SK-N-SH (cell line): ENCODE results near the gene KICS2. TPM values are rescaled to one million over a fixed set of nuclear protein-coding genes. Genes with fewer than 3 reads are reported as not detected.

Source experiments
- CTCF ChIA-PET: fragments of 300-600, 350-600 bp; formaldehyde crosslinking; extraction: SDS; loops from one replicate; lab custom pipeline; 2021; lab: Yijun Ruan, JAX
- POLR2A ChIA-PET: fragments of 350-600 bp; sonication (Branson Sonifier 250); formaldehyde crosslinking; extraction: SDS; loops from one replicate; lab custom pipeline; 2020; ENCODE audit warnings: antibody characterized with exemption, inconsistent platforms; lab: Yijun Ruan, JAX
- DNase-seq: peaks from one replicate; pipeline ENCODE4 v3.0.0; 2012
- H2AFZ ChIP-seq: fragments of 200-600 bp; sonication (generic); 2 replicates; pipeline ENCODE4 v1.8.1; 2016; ENCODE audit warnings: antibody characterized with exemption, mild to moderate bottlenecking, low read depth
- H3F3A ChIP-seq: fragments of 200-600 bp; sonication (generic); replicated peaks from 2 replicates; pipeline ENCODE3; 2016; ENCODE audit warnings: antibody characterized with exemption, mild to moderate bottlenecking; ENCODE audit not compliant: insufficient read depth
- H3K27ac ChIP-seq, 2 experiments: fragments of 200-500 bp in 1 of 2; fragments of 200-600 bp in 1 of 2; sonication (Bioruptor generic) in 1 of 2; sonication (generic), shearing (Covaris generic) in 1 of 2; 2 replicates each; pipeline versions ENCODE4 v1.5.1 to v1.6.1; 2014 to 2016; ENCODE audit warnings: low read depth in 2 of 2, inconsistent platforms in 1 of 2, low read length in 1 of 2, mild to moderate bottlenecking in 1 of 2, mixed read lengths in 1 of 2
- H3K27me3 ChIP-seq: fragments of 200-600 bp; sonication (generic), shearing (Covaris generic); 2 replicates; pipeline ENCODE4 v1.6.1; 2016; ENCODE audit warnings: mixed run types; ENCODE audit not compliant: insufficient read depth
- H3K36me3 ChIP-seq, 2 experiments: fragments of 200-500 bp in 1 of 2; fragments of 200-600 bp in 1 of 2; sonication (Bioruptor generic) in 1 of 2; sonication (generic) in 1 of 2; replicated peaks in 1 of 2; 2 replicates each; pipeline versions ENCODE3 to v1.5.1; 2014 to 2016; ENCODE audit warnings: low read length in 1 of 2, mild to moderate bottlenecking in 1 of 2; ENCODE audit not compliant: insufficient read depth in 2 of 2, control insufficient read depth in 1 of 2
- H3K4me1 ChIP-seq, 2 experiments: fragments of 200-500 bp in 1 of 2; fragments of 200-600 bp in 1 of 2; sonication (Bioruptor generic) in 1 of 2; sonication (generic), shearing (Covaris generic) in 1 of 2; 2 replicates each; pipeline versions ENCODE4 v1.5.1 to v1.6.1; 2014 to 2016; ENCODE audit warnings: low read depth in 1 of 2, low read length in 1 of 2, mixed run types in 1 of 2; ENCODE audit not compliant: insufficient read depth in 2 of 2, control insufficient read depth in 1 of 2
- H3K4me2 ChIP-seq: fragments of 200-600 bp; sonication (generic), shearing (Covaris generic); 2 replicates; pipeline ENCODE4 v1.6.1; 2017; ENCODE audit warnings: mixed run types
- H3K4me3 ChIP-seq, 2 experiments: fragments of 200-500 bp in 1 of 2; fragments of 200-600 bp in 1 of 2; sonication (Bioruptor generic) in 1 of 2; sonication (generic), shearing (Covaris generic) in 1 of 2; 2 replicates each; pipeline versions ENCODE4 v1.5.1 to v1.8.1; 2014 to 2016; ENCODE audit warnings: low read depth in 2 of 2, inconsistent platforms in 1 of 2, low read length in 1 of 2, mild to moderate bottlenecking in 1 of 2, mixed read lengths in 1 of 2, moderate library complexity in 1 of 2
- H3K79me2 ChIP-seq: fragments of 200-600 bp; sonication (generic); 2 replicates; pipeline ENCODE4 v1.8.1; 2017; ENCODE audit warnings: mild to moderate bottlenecking; ENCODE audit not compliant: insufficient read depth
- H3K9ac ChIP-seq: fragments of 200-600 bp; sonication (generic); 2 replicates; pipeline ENCODE4 v1.6.1; 2017; ENCODE audit warnings: mixed run types
- H3K9me2 ChIP-seq: fragments of 200-600 bp; sonication (generic); 2 replicates; pipeline ENCODE4 v1.6.1; 2017; ENCODE audit warnings: mixed run types
- H3K9me3 ChIP-seq: fragments of 200-600 bp; sonication (generic); 2 replicates; pipeline ENCODE4 v1.6.1; 2017; ENCODE audit warnings: mixed run types, mild to moderate bottlenecking, moderate library complexity
- H4K20me1 ChIP-seq: fragments of 200-600 bp; sonication (generic); 2 replicates; pipeline ENCODE4 v1.6.1; 2017; ENCODE audit warnings: mild to moderate bottlenecking, mixed run types; ENCODE audit not compliant: insufficient read depth
- FOSL2 ChIP-seq: IDR thresholded peaks from 2 replicates; pipeline ENCODE4 v1.4.0; 2012; ENCODE audit warnings: low read depth, mild to moderate bottlenecking, moderate library complexity, borderline replicate concordance
- GABPA ChIP-seq: IDR thresholded peaks from 2 replicates; pipeline ENCODE4 v1.4.0; 2012; ENCODE audit warnings: low read depth, mild to moderate bottlenecking
- MEF2A ChIP-seq: IDR thresholded peaks from 2 replicates; pipeline ENCODE4 v1.4.0; 2012; ENCODE audit warnings: low read depth, borderline replicate concordance
- MXI1 ChIP-seq: IDR thresholded peaks from 2 replicates; pipeline ENCODE4 v1.6.1; 2012; ENCODE audit warnings: mild to moderate bottlenecking, low read depth, low read length, improper control_type of control experiment
- NFIC ChIP-seq: IDR thresholded peaks from 2 replicates; pipeline ENCODE4 v1.4.0; 2012; ENCODE audit warnings: borderline replicate concordance
- PBX3 ChIP-seq: IDR thresholded peaks from 2 replicates; pipeline ENCODE4; 2012
- RAD21 ChIP-seq: IDR thresholded peaks from 2 replicates; pipeline ENCODE4 v1.6.1; 2012; ENCODE audit warnings: mild to moderate bottlenecking, low read length
- REST ChIP-seq: IDR thresholded peaks from 2 replicates; pipeline ENCODE4 v1.6.1; 2012; ENCODE audit warnings: mild to moderate bottlenecking, low read depth, low read length, moderate library complexity
- SIN3A ChIP-seq: IDR thresholded peaks from 2 replicates; pipeline ENCODE4 v1.6.1; 2012; ENCODE audit warnings: low read depth, mild to moderate bottlenecking, low read length, moderate library complexity, borderline replicate concordance
- TAF1 ChIP-seq: IDR thresholded peaks from 2 replicates; pipeline ENCODE4 v1.6.1; 2012; ENCODE audit warnings: low read depth, mild to moderate bottlenecking, low read length, moderate library complexity, borderline replicate concordance
- TEAD4 ChIP-seq: IDR thresholded peaks from 2 replicates; pipeline ENCODE4 v1.4.0; 2012; ENCODE audit warnings: mild to moderate bottlenecking, borderline replicate concordance; ENCODE audit not compliant: insufficient read depth
- YY1 ChIP-seq: IDR thresholded peaks from 2 replicates; pipeline ENCODE4 v1.4.0; 2012; ENCODE audit warnings: low read depth, mild to moderate bottlenecking
- ZBTB33 ChIP-seq: IDR thresholded peaks from 2 replicates; pipeline ENCODE4 v1.4.0; 2012; ENCODE audit warnings: low read depth, borderline replicate concordance
- WGBS: methylation state at CpG from one replicate; pipeline ENCODE4 v1.1.6; 2017; ENCODE audit warnings: low lambda C conversion rate; 5-methylcytosine and 5-hydroxymethylcytosine counted together
- polyA plus RNA-seq, 3 experiments: library from polyadenylated mRNA; depleted of rRNA; stranded (reverse); fragments of >200 nt; gene quantifications; 2 replicates each; pipeline ENCODE4 v1.2.3, GENCODE V29; 2012

The KICS2 gene
- polyA plus RNA-seq, 1 of the 3 experiments (the other 2 are of a cell fraction): 4.1 TPM

- TF ChIP-seq REST (no peak), FOSL2 (no peak)
These were observed 31.3 kb upstream of the KICS2 start (continued) for GRCh38 chr12:64253356-64253755.

- no peaks in the 10 kb centered on the region for H3K36me3 ChIP-seq
- H3K9me3 ChIP-seq: no peaks in the 10 kb centered on the region
- no peaks in the 10 kb centered on the region for H3K79me2 ChIP-seq
- no peak overlapping the region for H2AFZ ChIP-seq
- CTCF ChIA-PET: interaction anchor here (0.9 to 4.4 kb wide), 3 partner anchors 409 to 426 kb away, joined by 4 to 16 read pairs (median 5); partner anchors contain the start of gene SRGAP1
- DNase-seq: no peak
- no peaks in the 10 kb centered on the region for H3K9me2 ChIP-seq
- H3K4me2 ChIP-seq: no peak overlapping the region
- TF ChIP-seq MXI1: no peak
- no peak for TF ChIP-seq FOSL2
- H3K27ac ChIP-seq: no peak overlapping the region
- no peaks in the 10 kb centered on the region for H3K27me3 ChIP-seq
- H3K9ac ChIP-seq: no peak overlapping the region
- POLR2A ChIA-PET: no interaction called here
- WGBS: 82% methylated on average over 3 of the region's 3 CpGs
- no peaks in the 10 kb centered on the region for H3K4me1 ChIP-seq
- no peak overlapping the region for H3K4me3 ChIP-seq
- H4K20me1 ChIP-seq: no peaks in the 10 kb centered on the region
- H3F3A ChIP-seq: no peaks in the 10 kb centered on the region
These were observed 30.6 kb upstream of the KICS2 start for GRCh38 chr12:64252681-64253080.

GRCh38 chr12:64243809-64244208 is 21.7 kb upstream of the KICS2 start:
- POLR2A ChIA-PET: no interaction called here
- CTCF ChIA-PET: interaction anchor here (1.4 to 1.9 kb wide), 2 partner anchors 12 to 417 kb away, joined by 3 to 8 read pairs; no protein-coding TSS in a partner anchor

More at GRCh38 chr12:64243809-64244208, 21.7 kb upstream of the KICS2 start:
- Histone ChIP-seq H3K4me2 (no peak overlapping the region), H3K27ac (no peak overlapping the region), H3K9ac (no peak overlapping the region), H3K4me3 (no peak overlapping the region), H4K20me1 (no peaks in the 10 kb centered on the region), H3K4me1 (no peaks in the 10 kb centered on the region), H3K9me2 (no peaks in the 10 kb centered on the region), H3F3A (no peaks in the 10 kb centered on the region), H3K79me2 (no peaks in the 10 kb centered on the region), H3K36me3 (no peaks in the 10 kb centered on the region), H3K9me3 (no peaks in the 10 kb centered on the region), H3K27me3 (no peaks in the 10 kb centered on the region), H2AFZ (no peak overlapping the region)
- 93% methylated on average over 4 of the region's 4 CpGs for WGBS
- DNase-seq: no peak
- TF ChIP-seq MEF2A (no peak), NFIC (no peak), ZBTB33 (no peak), YY1 (no peak), SIN3A (no peak), RAD21 (no peak), PBX3 (no peak), TEAD4 (no peak), GABPA (no peak), TAF1 (no peak)
